ENCODE measurements around the gene RBL1.
"Not testable (repeated sequence)": the region's sequence is repeated elsewhere in the genome, so short reads cannot be mapped to it uniquely, and the experiment has no call there.

Gene RBL1

DNA sequence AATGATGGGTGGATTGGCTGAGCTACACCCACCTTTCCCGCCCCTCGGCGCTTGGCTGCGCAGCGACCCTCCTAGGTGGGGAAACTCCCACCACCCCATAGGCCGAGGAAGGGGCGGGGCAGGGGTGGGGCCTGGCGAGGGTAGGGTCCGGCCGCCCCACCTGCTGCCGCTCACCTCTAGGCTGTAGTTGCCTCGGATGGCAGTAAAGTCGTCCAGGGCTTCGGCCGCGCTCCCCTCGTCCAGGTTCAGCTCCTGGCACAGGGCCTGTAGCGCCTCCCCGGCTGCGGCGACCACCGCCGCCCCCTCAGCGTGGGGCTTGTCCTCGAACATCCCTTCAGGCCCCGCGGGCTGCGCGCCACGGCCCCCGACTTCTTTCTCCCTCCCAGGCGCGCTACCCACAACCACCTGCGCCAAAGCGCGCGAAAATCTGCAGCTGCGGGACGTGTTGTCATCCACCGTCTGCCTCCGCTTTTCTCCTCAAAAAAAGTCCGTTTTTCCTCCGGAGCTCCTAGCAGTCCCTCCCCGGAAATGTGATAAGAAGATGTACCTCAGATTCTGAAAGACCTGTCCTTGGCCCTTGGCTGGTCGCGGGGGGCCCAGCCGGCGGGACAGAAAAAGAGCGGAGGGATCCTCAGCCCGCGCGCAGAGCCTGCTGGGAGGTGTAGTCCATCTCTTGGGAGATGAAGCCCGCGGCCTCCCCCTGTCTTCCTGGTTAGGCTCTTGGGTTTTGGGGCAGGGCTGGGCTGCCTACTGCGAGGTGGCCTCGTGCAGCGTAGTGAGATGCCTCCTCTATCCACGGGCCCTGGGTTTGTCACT is at the start of gene RBL1:
RBL1 (minus strand) TSS at position 399 of the 816 bp plus-strand sequence; CDS start at position 330, 69 bp downstream.
- DNase-seq, result peak; percentile 89

- DNase-seq, result no peak
These were observed 49.1 kb upstream of the RBL1 start for GRCh38 chr20:37144856-37145404.

DNA sequence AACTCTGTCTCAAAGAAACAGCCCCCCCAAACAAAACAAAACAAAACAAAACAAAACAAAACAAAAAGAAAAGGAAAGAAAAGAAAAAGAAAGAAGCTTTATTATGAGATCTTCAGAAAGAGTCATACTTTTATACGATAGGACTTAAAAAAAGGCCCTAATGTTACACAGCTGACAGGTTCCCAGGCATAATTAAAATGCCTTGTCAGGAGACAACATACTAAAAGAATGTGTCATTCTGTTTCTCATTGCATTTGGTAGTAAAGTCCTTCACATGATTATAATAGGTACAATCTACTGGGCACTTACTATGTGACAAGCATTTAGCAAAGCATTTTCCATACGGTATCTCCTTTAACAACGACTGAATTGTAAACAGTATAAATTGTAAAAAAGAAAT is 46.9 kb upstream of the RBL1 start:
- no peak for DNase-seq

DNA sequence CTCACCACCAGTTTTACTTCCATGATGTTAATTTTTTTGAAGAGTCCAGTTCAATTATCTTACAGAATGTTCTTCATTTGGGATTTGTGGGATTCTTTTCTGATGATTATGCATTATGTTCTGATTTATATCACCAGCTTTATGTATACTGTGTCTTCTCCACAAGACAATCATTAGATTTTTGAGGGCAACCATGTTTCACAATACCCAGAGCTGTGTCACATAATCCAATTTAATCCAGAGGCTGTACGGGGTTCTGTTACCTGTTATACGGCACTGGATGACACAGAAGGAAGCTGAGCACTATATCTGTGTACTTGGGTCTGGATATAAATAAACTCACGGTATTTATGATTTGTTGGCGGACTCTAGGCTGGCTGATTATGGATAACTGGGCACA is 41.8 kb upstream of the RBL1 start:
- DNase-seq, result no peak

DNA sequence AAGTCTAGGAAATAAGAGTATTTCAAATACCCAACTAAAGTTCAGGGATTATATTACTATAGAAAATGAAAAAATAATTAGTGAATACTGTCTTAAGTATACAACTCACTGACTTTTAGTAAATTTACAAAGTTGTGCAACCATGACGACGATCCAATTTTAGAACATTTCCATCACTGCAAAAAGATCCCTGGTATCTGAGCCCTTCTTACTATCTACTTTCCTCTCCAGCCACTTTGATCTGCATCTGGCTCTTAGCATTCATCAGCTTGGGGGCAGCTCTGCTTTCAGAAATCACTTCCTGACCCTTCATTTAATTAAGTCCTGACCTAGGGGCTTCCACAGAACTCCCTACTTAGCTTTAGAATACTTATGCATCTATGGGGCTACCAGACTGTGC is 38.2 kb upstream of the RBL1 start:
- DNase-seq, result no peak

GRCh38 chr20:37131486-37131885 is 35.7 kb upstream of the RBL1 start:
- DNase-seq, result no peak

DNA sequence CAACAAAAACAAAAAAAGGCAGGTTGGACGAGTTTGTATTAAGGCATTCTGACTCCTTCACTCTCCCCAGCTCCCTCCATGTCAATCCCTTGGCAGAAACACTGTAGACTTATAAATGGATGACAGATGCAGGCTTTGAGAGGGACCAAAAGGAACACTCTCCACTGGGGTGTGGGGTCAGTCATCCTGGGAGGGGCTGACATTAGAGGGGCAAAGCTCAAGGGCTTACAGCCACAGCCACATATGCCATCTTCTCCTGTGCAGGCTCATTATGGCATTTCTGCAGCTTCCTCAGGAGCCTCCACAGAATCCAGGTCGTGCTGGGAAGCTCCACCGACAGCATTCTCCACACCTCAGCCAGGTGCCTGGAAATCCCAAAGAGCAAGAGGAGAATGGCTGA is 33.0 kb upstream of the RBL1 start:
- no peak for DNase-seq

GRCh38 chr20:37126290-37126689 is 30.5 kb upstream of the RBL1 start:
- not testable (repeated sequence) for DNase-seq

DNA sequence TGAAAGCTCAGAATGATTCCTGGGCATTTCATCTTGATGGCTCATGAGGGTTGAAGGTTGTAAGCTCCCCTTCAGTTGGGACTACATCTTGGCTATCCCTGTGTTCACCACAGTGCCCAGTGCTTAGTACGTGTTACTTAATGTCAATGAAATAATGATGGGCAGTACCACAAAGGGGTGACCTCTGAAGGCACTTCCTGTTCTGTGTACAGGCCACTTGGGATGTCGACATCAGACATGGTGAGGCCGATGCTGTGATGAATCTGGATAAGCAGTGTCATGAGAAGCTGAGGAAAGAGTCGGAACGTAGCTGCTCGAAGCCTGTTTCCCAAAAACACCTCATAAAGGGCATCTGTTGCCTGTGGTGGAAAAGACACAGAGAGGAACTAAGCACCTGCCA is 27.6 kb upstream of the RBL1 start:
- no peak for DNase-seq

DNA sequence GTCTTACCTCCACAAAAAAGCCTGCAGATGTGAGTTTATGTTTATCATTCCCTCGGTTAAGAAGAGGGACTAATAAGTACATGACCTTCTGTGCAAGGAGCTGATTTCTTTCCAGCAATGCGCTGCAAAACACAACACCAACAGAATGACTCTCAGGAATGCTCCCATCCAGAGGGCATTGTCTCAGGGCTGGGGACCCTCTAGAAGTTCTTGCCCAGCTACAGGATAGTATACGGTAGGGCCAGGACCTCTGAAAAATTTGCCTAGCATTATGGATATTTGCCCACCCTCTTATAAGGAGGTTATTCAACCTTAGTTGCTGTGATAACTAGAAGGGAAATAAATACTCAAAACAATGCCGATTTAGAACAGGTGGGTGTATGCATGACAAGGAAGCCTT is 24.7 kb upstream of the RBL1 start:
- DNase-seq, result no peak

DNA sequence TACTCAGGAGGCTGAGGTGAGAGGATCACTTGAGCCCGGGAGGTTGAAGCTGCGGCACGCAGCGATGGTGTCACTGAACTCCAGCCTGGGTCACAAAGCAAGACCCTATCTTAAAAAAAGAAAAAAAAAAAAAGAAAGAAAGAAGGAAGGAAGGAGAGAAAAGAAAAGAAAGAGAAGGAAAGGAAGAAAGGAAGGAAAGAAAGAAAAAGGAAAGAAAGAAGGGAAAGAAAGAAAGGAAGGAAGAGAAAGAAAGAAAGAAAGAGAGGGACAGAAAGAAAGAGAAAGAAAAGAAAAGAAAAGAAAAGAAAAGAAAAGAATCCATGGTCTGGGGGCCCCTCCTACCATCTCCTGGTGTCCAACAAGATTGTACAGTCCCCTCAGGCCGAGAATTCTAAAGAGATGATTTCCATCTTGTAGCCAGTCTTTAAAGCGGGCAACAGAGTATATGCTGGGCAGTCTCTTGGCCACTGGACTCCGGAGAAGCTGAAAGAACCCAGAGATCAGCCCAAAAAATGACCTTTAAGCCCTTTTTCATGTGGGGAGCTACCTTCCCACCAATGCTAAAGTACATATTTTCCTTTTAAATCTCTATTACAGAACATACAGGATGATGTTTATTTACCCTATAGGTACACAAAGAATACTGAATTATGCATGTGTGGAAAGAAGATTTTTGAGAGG is 23.7 kb upstream of the RBL1 start:
- DNase-seq, result no peak

GRCh38 chr20:37114012-37114411 is 18.2 kb upstream of the RBL1 start:
- DNase-seq, result no peak

- no peak for DNase-seq
These were observed 16.2 kb upstream of the RBL1 start for GRCh38 chr20:37111926-37112455.

DNA sequence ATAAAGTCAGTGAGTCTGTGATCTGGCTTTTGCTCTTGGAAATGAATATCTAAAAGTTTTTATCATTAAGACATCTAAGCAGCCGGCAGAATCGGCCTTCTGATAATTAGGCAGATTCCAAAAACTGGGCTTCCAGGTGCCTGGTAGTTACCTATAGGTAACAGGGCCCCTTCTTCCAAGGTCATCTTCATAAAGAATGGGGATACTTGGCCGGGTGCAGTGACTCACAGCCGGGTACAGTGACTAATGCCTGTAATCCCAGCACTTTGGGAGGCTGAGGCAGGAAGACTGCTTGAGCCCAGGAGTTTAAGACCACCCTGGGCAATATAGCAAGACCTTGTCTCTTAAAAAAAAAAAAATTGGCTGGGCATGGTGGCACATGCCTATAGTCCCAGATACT is 12.9 kb upstream of the RBL1 start:
- DNase-seq, result no peak

- no peak for DNase-seq
These were observed 6.8 kb upstream of the RBL1 start for GRCh38 chr20:37102571-37102970.

- DNase-seq, result no peak
These were observed 731 bp upstream of the RBL1 start for GRCh38 chr20:37096415-37097041.

DNA sequence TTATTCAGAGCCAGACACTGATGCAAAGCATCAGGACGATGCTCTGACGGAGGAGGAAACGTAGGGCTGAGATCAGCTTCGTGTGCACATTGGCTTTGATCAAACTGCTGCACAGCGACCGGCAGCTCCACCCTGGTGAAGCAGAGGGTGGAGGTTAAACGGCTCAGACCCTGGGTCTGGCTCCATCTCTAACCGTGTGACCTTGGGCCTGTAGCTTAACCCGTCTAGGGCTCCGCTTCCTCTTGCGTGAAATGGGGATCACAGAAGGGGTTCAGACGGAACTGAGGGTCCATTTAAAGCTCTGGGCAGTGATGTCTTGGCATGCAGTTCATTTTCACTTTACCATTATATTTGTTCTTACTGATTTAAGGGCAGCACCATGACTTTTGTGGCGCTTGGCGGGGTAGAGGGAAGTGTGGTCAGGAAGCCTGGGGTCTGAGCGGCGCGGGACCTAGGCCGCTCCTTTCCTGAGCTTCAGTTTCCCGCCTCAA is 644 bp downstream of the RBL1 start:
- peak; percentile 65 for DNase-seq

- DNase-seq, result no peak
These were observed 5.4 kb downstream of the RBL1 start for GRCh38 chr20:37090407-37090806.

DNA sequence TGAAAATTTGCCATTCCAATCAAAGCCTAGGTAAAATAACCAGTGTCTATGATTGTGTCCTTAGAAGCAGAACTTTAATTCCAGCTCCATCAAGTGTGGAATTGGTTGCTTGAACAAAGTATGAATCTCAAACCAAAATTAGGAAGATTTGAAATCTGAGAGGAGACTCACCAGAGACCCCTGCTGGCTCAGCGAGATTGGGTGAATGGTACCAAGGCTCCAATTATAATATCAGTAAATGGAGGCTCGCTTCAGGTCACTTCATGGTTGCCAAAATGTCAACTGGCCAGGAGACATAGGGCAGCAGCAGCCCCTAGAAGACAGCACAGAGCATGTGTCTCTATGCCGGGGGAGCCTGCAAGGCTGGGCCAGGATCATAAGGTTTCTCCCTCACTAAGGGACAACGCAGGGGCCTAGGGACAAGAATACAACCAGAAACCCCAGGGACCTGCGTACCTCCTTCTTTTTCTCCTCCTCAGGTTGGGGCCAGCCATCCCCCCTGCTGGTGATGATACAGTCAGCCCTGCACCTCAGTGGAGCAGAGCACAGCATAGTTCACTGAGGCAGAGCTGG is 14.0 kb downstream of the RBL1 start:
- peak; percentile 62 for DNase-seq

GRCh38 chr20:37077009-37077408 is 18.8 kb downstream of the RBL1 start:
- no peak for DNase-seq

GRCh38 chr20:37075932-37076685 is 19.7 kb downstream of the RBL1 start:
- DNase-seq, result no peak
